Naive thymus-derived CD4-positive, alpha-beta T cell (primary cell): Measurements from ENCODE around the gene SLC8A3. TPM values are rescaled to one million over a fixed set of nuclear protein-coding genes. Genes with fewer than 3 reads are reported as not detected.

Source experiments
- ATAC-seq: fragments of 150-1000 bp; cut with Tn5 transposase; 2 replicates; pipeline ENCODE4 v1.10.0; 2021; ENCODE audit warnings: mild to moderate bottlenecking, moderate library complexity
- CTCF ChIA-PET: fragments of 350-600 bp; sonication (Branson Sonifier 250); formaldehyde crosslinking; loops from one replicate; lab custom pipeline; 2021; ENCODE audit warnings: antibody characterized with exemption; lab: Charles Lee
- POLR2A ChIA-PET: fragments of 350-600 bp; sonication (Branson Sonifier 250); formaldehyde crosslinking; loops from one replicate; lab custom pipeline; 2021; ENCODE audit warnings: antibody characterized with exemption, inconsistent platforms; lab: Charles Lee
- DNase-seq, 9 donors: peaks; one replicate each; pipeline versions ENCODE4 v3.0.0 to v3.0.0-alpha.2; 2020 to 2022; ENCODE audit warnings: mixed read lengths in 1 of 9
- H3K27ac ChIP-seq: one replicate; pipeline ENCODE4 v1.7.0; 2013; ENCODE audit warnings: mild to moderate bottlenecking, low read depth, low read length, moderate library complexity
- H3K27me3 ChIP-seq, 2 donors: one replicate each; pipeline ENCODE4 v1.7.0; 2013; ENCODE audit warnings: low read length in 2 of 2, mild to moderate bottlenecking in 2 of 2, moderate library complexity in 2 of 2; ENCODE audit not compliant: control insufficient read depth in 2 of 2, insufficient read depth in 2 of 2
- H3K36me3 ChIP-seq, 3 experiments: 1 replicate in 2 of 3; 2 replicates in 1 of 3; pipeline ENCODE4 v1.7.0; 2013; ENCODE audit warnings: low read length in 3 of 3, mild to moderate bottlenecking in 3 of 3, moderate library complexity in 1 of 3; ENCODE audit not compliant: insufficient read depth in 3 of 3, control insufficient read depth in 2 of 3
- H3K4me1 ChIP-seq, 2 donors: one replicate each; pipeline ENCODE4 v1.7.0; 2013; ENCODE audit warnings: low read length in 2 of 2, mild to moderate bottlenecking in 2 of 2, moderate library complexity in 1 of 2; ENCODE audit not compliant: control insufficient read depth in 2 of 2, insufficient read depth in 2 of 2
- H3K4me3 ChIP-seq: 2 replicates; pipeline ENCODE4 v1.7.0; 2013; ENCODE audit warnings: mild to moderate bottlenecking, low read length
- H3K9me3 ChIP-seq, 3 experiments: 1 replicate in 2 of 3; 2 replicates in 1 of 3; pipeline ENCODE4 v1.7.0; 2013; ENCODE audit warnings: low read length in 3 of 3; ENCODE audit not compliant: control insufficient read depth in 2 of 3
- H3K27ac Mint-ChIP-seq, 9 donors: one replicate each; pipeline ENCODE4 v1.8.0; 2020 to 2022; ENCODE audit warnings: mixed read lengths in 9 of 9, mild to moderate bottlenecking in 8 of 9, moderate library complexity in 5 of 9, inconsistent platforms in 2 of 9
- H3K27me3 Mint-ChIP-seq, 5 donors: one replicate each; pipeline ENCODE4 v1.8.0; 2021 to 2022; ENCODE audit warnings: mixed read lengths in 5 of 5, mild to moderate bottlenecking in 1 of 5
- H3K36me3 Mint-ChIP-seq, 5 donors: one replicate each; pipeline ENCODE4 v1.8.0; 2020 to 2022; ENCODE audit warnings: mixed read lengths in 5 of 5, mild to moderate bottlenecking in 3 of 5, inconsistent platforms in 1 of 5
- H3K4me1 Mint-ChIP-seq, 7 donors: one replicate each; pipeline ENCODE4 v1.8.0; 2020 to 2022; ENCODE audit warnings: mixed read lengths in 7 of 7, mild to moderate bottlenecking in 3 of 7, inconsistent platforms in 1 of 7
- H3K4me3 Mint-ChIP-seq, 10 donors: one replicate each; pipeline ENCODE4 v1.8.0; 2020 to 2022; ENCODE audit warnings: mild to moderate bottlenecking in 10 of 10, mixed read lengths in 10 of 10, moderate library complexity in 6 of 10, inconsistent platforms in 2 of 10
- H3K9me3 Mint-ChIP-seq, 11 donors: one replicate each; pipeline ENCODE4 v1.8.0; 2020 to 2022; ENCODE audit warnings: mixed read lengths in 11 of 11, mild to moderate bottlenecking in 4 of 11, inconsistent platforms in 1 of 11, moderate library complexity in 1 of 11
- intact Hi-C, 2 donors: fragments of 100-400 bp; cut with micrococcal nuclease; formaldehyde crosslinking; loops; one replicate each; pipeline ENCODE4 v1.15.1; 2023
- polyA plus RNA-seq, 2 donors: library from polyadenylated mRNA; unstranded; fragments of 300-500 nt; fragmentation: Illumina TruSeq; gene quantifications; one replicate each; pipeline ENCODE4 v1.2.3, GENCODE V29; 2021
- total RNA-seq, 6 experiments: library from RNA in 5 of 6; stranded (reverse) in 5 of 6; gene quantifications; 1 replicate in 5 of 6; 2 replicates in 1 of 6; pipeline ENCODE4 v1.2.3 and lab custom pipeline; 2021 to 2026

Gene SLC8A3
- total and polyA plus RNA-seq, 7 experiments from 2014 or later: 0.13 to 0.47 (median 0.31) TPM; not detected in 4

DNA sequence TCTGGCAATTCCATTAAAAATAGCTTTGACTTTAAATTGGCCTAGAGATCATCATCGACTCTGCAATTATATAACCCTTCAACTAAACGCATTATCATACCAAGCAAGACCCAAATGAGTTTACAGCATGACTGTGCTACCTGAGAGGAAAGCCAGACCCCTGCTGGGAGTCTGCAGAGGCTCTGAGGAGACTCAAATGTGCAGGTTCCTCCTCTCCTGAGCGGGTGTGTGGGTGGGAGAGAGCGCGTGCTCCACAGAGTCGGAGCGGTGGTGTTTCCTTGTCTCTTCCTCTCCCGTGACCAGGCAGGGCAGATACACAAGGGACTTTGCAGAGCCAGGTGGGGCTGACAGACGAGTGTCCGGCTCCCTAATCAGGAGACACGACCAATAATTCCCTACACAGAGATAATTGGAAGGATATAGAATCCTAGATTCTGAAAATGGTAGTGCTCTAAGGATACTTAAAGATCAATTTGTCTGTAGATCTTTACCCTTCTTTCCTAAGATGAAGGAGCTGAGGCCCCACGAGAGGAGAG, 74.1 kb downstream of the SLC8A3 start:
- Mint-ChIP-seq H3K27me3 (peaks cover 9 to 34% (median 21%) of the 10 kb centered on the region in 5 donors), H3K9me3 (no peaks in the 10 kb centered on the region), H3K4me3 (no peak overlapping the region), H3K27ac (no peak overlapping the region), H3K4me1 (peaks cover 0 to 1% (median 0%) of the 10 kb centered on the region in 7 donors), H3K36me3 (no peaks in the 10 kb centered on the region)
- Histone ChIP-seq H3K4me1 (no peaks in the 10 kb centered on the region), H3K4me3 (no peak overlapping the region), H3K36me3 (no peaks in the 10 kb centered on the region), H3K27me3 (no peaks in the 10 kb centered on the region), H3K27ac (no peak overlapping the region), H3K9me3 (no peaks in the 10 kb centered on the region)
- ATAC-seq (no peak), DNase-seq (no peak)
- ChIA-PET CTCF (interaction anchor here (0.5 kb wide), 1 partner anchor 111 kb away, joined by 3 read pairs; no protein-coding TSS in a partner anchor), POLR2A (no interaction called here)
- intact Hi-C loops: no loop called here

DNA sequence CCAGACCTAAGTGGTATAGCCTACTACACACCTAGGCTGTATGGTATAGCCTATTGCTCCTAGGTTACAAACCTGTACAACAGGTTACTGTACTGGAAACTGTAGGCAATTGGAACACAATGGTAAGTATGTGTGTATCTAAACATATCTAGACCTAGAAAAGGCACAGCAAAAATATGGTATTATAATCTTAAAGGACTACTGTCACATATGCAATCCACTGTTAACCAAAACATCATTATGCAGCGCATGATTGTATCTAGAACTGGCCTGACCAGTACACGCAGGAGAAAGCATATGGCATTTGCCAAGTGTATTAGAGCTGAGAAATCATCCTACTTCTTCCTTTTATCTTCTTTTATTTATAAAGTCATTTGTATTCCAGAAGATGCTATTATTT, 75.5 kb downstream of the SLC8A3 start:
- no peaks in the 10 kb centered on the region for H3K4me1 ChIP-seq
- no peaks in the 10 kb centered on the region for H3K9me3 Mint-ChIP-seq

DNA sequence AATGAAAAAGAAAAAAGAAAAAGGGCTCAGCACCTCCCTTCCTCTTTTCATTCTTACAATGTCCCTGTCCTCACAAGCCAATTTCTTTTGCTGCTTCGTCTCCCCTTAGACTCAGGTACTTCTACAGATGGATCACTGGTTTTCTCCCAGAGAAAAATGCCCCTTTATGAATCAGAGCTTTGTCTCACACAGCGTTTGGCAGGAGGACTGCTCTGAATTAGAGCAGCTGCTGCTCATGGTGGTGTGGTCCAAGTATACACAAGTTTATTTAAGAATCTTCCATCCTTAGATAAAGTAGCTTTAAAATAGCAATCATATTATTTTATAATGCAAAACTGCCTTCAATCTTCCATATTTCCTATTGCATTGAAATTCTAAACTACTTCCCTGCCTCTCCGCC, 80.3 kb downstream of the SLC8A3 start:
- ATAC-seq (no peak), DNase-seq (no peak)
- H3K4me1 Mint-ChIP-seq: no peaks in the 10 kb centered on the region
- Histone ChIP-seq H3K36me3 (no peaks in the 10 kb centered on the region), H3K27ac (no peak overlapping the region), H3K9me3 (no peaks in the 10 kb centered on the region), H3K27me3 (no peaks in the 10 kb centered on the region), H3K4me3 (no peak overlapping the region), H3K4me1 (no peaks in the 10 kb centered on the region)
- CTCF ChIA-PET: no interaction called here
- intact Hi-C loops: no loop called here
- POLR2A ChIA-PET: no interaction called here
- H3K27me3 Mint-ChIP-seq: peaks cover 15 to 31% (median 20%) of the 10 kb centered on the region in 5 donors
- no peaks in the 10 kb centered on the region for H3K9me3 Mint-ChIP-seq
- H3K36me3 Mint-ChIP-seq: no peaks in the 10 kb centered on the region
- no peak overlapping the region for H3K27ac Mint-ChIP-seq
- no peak overlapping the region for H3K4me3 Mint-ChIP-seq

More for the DNA sequence above, 75.5 kb downstream of the SLC8A3 start:
- Mint-ChIP-seq H3K27me3 (peaks cover 12 to 29% (median 16%) of the 10 kb centered on the region in 5 donors), H3K4me3 (no peak overlapping the region), H3K27ac (no peak overlapping the region), H3K4me1 (peaks cover 0 to 1% (median 0%) of the 10 kb centered on the region in 7 donors), H3K36me3 (no peaks in the 10 kb centered on the region)
- DNase-seq (no peak), ATAC-seq (no peak)
- no peak overlapping the region for H3K4me3 ChIP-seq
- no peaks in the 10 kb centered on the region for H3K27me3 ChIP-seq
- intact Hi-C loops: no loop called here
- no peaks in the 10 kb centered on the region for H3K9me3 ChIP-seq
- ChIA-PET CTCF (no interaction called here), POLR2A (no interaction called here)
- H3K36me3 ChIP-seq: no peaks in the 10 kb centered on the region
- no peak overlapping the region for H3K27ac ChIP-seq

DNA sequence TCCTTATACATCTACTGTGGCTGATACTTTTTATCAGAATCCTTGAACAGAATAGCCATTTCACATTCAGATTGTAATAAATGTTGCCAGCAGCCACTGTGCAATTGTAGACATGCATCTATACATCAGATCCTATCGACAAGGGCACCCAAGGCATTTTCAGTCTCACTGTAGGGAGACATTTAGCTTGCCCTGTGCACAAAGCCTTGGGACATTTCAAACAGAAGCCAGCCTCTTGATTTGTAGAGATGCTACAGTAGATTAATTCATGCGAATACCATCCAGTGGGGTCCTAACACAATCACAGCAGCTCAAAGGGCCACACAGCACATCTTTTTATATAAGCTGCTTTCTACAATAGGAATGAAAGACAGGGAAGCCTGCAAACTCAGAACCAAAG, 81.4 kb downstream of the SLC8A3 start:
- no peak overlapping the region for H3K27ac Mint-ChIP-seq

DNA sequence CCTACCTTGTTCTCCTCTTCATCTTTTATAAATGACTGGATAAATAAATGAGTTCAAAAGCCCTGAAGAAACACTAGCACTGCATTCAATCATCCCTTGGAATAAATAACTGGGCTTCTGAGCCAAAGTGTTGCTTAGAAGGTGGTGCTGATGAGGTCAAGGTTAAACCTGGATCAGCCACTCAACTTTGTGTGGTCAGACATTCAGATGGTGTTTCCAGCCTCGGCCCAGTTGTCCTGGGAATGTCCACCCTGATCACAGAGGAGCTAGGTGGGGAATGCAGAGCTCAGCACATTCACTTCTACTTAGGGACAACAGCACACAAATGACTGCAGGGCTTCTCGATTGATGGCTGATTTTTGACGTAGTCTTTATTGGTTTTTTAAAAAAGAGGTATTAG, 88.7 kb downstream of the SLC8A3 start:
- Histone ChIP-seq H3K27ac (no peak overlapping the region), H3K27me3 (peaks cover 0 to 5% of the 10 kb centered on the region in 2 donors), H3K36me3 (no peaks in the 10 kb centered on the region), H3K4me1 (no peaks in the 10 kb centered on the region), H3K4me3 (no peak overlapping the region), H3K9me3 (no peaks in the 10 kb centered on the region)
- intact Hi-C loops: no loop called here
- DNase-seq (no peak), ATAC-seq (no peak)
- H3K27ac Mint-ChIP-seq: no peak overlapping the region
- H3K4me1 Mint-ChIP-seq: peaks cover 0 to 2% (median 0%) of the 10 kb centered on the region in 7 donors
- H3K9me3 Mint-ChIP-seq: peaks cover 0 to 6% (median 0%) of the 10 kb centered on the region in 11 donors
- no peaks in the 10 kb centered on the region for H3K36me3 Mint-ChIP-seq
- no peak overlapping the region for H3K4me3 Mint-ChIP-seq
- ChIA-PET CTCF (no interaction called here), POLR2A (no interaction called here)
- peaks cover 35 to 62% (median 51%) of the 10 kb centered on the region in 5 donors for H3K27me3 Mint-ChIP-seq

More for the DNA sequence above, 81.4 kb downstream of the SLC8A3 start:
- H3K9me3 ChIP-seq: no peaks in the 10 kb centered on the region
- H3K4me1 ChIP-seq: no peaks in the 10 kb centered on the region
- Mint-ChIP-seq H3K9me3 (no peaks in the 10 kb centered on the region), H3K36me3 (no peaks in the 10 kb centered on the region), H3K4me1 (no peaks in the 10 kb centered on the region), H3K4me3 (no peak overlapping the region), H3K27me3 (peaks cover 17 to 30% (median 24%) of the 10 kb centered on the region in 5 donors)
- H3K27ac ChIP-seq: no peak overlapping the region
- no peak overlapping the region for H3K4me3 ChIP-seq
- ChIA-PET POLR2A (no interaction called here), CTCF (no interaction called here)
- no peak for ATAC-seq
- intact Hi-C loops: no loop called here
- no peaks in the 10 kb centered on the region for H3K36me3 ChIP-seq
- no peak for DNase-seq
- H3K27me3 ChIP-seq: no peaks in the 10 kb centered on the region

DNA sequence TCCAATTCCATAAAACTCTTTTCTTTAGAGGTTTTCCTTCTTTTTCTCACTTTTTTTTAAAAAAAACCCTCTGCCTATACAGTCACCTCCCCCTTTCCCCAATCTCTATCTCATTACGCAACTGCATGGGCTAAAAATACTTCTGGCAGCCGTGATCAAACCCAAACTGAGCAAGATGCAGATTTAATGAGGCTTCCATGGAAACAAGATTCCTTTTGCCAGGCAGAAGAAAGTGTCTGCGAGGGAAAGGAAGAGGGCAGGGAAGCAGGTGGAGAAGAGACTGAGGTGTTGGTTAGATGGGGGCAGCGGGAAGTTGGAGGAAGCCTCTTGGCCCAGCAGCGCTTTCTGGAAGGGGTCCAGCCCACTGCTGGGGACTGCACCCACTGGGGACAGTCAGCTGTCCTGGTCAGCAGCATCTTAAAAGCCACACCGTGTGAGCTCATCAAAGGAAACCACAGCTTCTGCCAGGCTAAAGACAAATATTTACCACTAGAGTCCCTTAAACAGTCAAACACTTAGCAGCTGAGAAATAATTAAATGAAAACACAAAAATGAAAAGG, 90.4 kb downstream of the SLC8A3 start:
- Mint-ChIP-seq H3K4me1 (peaks cover 0 to 2% (median 0%) of the 10 kb centered on the region in 7 donors), H3K27ac (no peak overlapping the region), H3K27me3 (peaks cover 33 to 58% (median 46%) of the 10 kb centered on the region in 5 donors), H3K9me3 (peaks cover 0 to 6% (median 0%) of the 10 kb centered on the region in 11 donors), H3K36me3 (no peaks in the 10 kb centered on the region), H3K4me3 (no peak overlapping the region)
- Histone ChIP-seq H3K4me1 (no peaks in the 10 kb centered on the region), H3K9me3 (no peaks in the 10 kb centered on the region), H3K27me3 (peaks cover 0 to 5% of the 10 kb centered on the region in 2 donors), H3K4me3 (no peak overlapping the region), H3K27ac (no peak overlapping the region), H3K36me3 (no peaks in the 10 kb centered on the region)
- intact Hi-C loops: no loop called here
- ATAC-seq: no peak
- POLR2A ChIA-PET: no interaction called here
- no peak for DNase-seq
- CTCF ChIA-PET: interaction anchor here (0.7 kb wide), 1 partner anchor 70 kb away, joined by 3 read pairs; no protein-coding TSS in a partner anchor
